Osteocyte (in vitro differentiated cells): ENCODE data around the gene AOPEP. TPM values are rescaled to one million over a fixed set of nuclear protein-coding genes. Genes with fewer than 3 reads are reported as not detected.

ENCODE experiments used
- DNase-seq: peaks from one replicate; pipeline ENCODE4 v3.0.0; 2021; ENCODE audit warnings: mixed read lengths; ENCODE audit not compliant: unreplicated experiment; ENCODE audit errors: extremely low spot score
- H3K27ac Mint-ChIP-seq: one replicate; pipeline ENCODE4 v1.8.0; 2021; ENCODE audit warnings: mild to moderate bottlenecking, mixed read lengths; ENCODE audit not compliant: unreplicated experiment
- H3K27me3 Mint-ChIP-seq: one replicate; pipeline ENCODE4 v1.8.0; 2021; ENCODE audit warnings: mixed read lengths; ENCODE audit not compliant: unreplicated experiment
- H3K36me3 Mint-ChIP-seq: one replicate; pipeline ENCODE4 v1.8.0; 2021; ENCODE audit warnings: mixed read lengths; ENCODE audit not compliant: unreplicated experiment
- H3K4me1 Mint-ChIP-seq: one replicate; pipeline ENCODE4 v1.8.0; 2021; ENCODE audit warnings: mixed read lengths; ENCODE audit not compliant: unreplicated experiment
- H3K4me3 Mint-ChIP-seq: one replicate; pipeline ENCODE4 v1.8.0; 2021; ENCODE audit warnings: mild to moderate bottlenecking, moderate library complexity, mixed read lengths; ENCODE audit not compliant: unreplicated experiment
- H3K9me3 Mint-ChIP-seq: one replicate; pipeline ENCODE4 v1.8.0; 2021; ENCODE audit warnings: mixed read lengths; ENCODE audit not compliant: unreplicated experiment
- CTCF ChIP-seq: fragments of 200-600 bp; sonication (generic); IDR thresholded peaks from 2 replicates; pipeline ENCODE4 v1.5.0; 2021; ENCODE audit warnings: antibody characterized with exemption, mild to moderate bottlenecking, moderate library complexity
- total RNA-seq: library from RNA; stranded (reverse); gene quantifications from 2 replicates; pipeline ENCODE4 v1.2.1, GENCODE V29; 2021

Gene AOPEP
- total RNA-seq, 1 donor from 2014 or later: 108 TPM

GRCh38 chr9:94745806-94746540 lies 19.5 kb downstream of the AOPEP start:
- Mint-ChIP-seq H3K27ac (no peak overlapping the region), H3K27me3 (no peaks in the 10 kb centered on the region), H3K36me3 (peaks cover 28% of the 10 kb centered on the region), H3K4me3 (no peak overlapping the region), H3K4me1 (peaks cover 12% of the 10 kb centered on the region), H3K9me3 (peaks cover 4% of the 10 kb centered on the region)
- TF ChIP-seq CTCF: no peak
- no peak for DNase-seq

GRCh38 chr9:94746541-94747370 lies 20.3 kb downstream of the AOPEP start:
- Mint-ChIP-seq H3K27me3 (no peaks in the 10 kb centered on the region), H3K27ac (no peak overlapping the region), H3K4me1 (peaks cover 12% of the 10 kb centered on the region), H3K36me3 (peaks cover 31% of the 10 kb centered on the region), H3K9me3 (peaks cover 4% of the 10 kb centered on the region), H3K4me3 (no peak overlapping the region)
- no peak for TF ChIP-seq CTCF
- no peak for DNase-seq

- Mint-ChIP-seq H3K27ac (no peak overlapping the region), H3K27me3 (no peaks in the 10 kb centered on the region), H3K36me3 (peaks cover 6% of the 10 kb centered on the region), H3K4me3 (no peak overlapping the region), H3K4me1 (peaks cover 10% of the 10 kb centered on the region), H3K9me3 (no peaks in the 10 kb centered on the region)
- TF ChIP-seq CTCF: no peak
- DNase-seq: no peak
Measured at GRCh38 chr9:94754976-94755475, 28.5 kb downstream of the AOPEP start.

GRCh38 chr9:94757158-94757557 lies 30.7 kb downstream of the AOPEP start:
- H3K4me1 Mint-ChIP-seq: peaks cover 10% of the 10 kb centered on the region
- no peaks in the 10 kb centered on the region for H3K27me3 Mint-ChIP-seq
- DNase-seq: no peak
- H3K9me3 Mint-ChIP-seq: no peaks in the 10 kb centered on the region
- H3K36me3 Mint-ChIP-seq: peaks cover 11% of the 10 kb centered on the region
- H3K4me3 Mint-ChIP-seq: no peak overlapping the region
- no peak for TF ChIP-seq CTCF
- H3K27ac Mint-ChIP-seq: peak overlapping the region; percentile 63

- DNase-seq: no peak
- Mint-ChIP-seq H3K27me3 (no peaks in the 10 kb centered on the region), H3K4me3 (no peak overlapping the region), H3K36me3 (peaks cover 11% of the 10 kb centered on the region), H3K4me1 (peaks cover 10% of the 10 kb centered on the region), H3K27ac (no peak overlapping the region), H3K9me3 (no peaks in the 10 kb centered on the region)
- TF ChIP-seq CTCF: no peak
Measured at GRCh38 chr9:94758031-94758430, 31.5 kb downstream of the AOPEP start.
